ENCODE results near the gene MANEAL. TPM values are rescaled to one million over a fixed set of nuclear protein-coding genes. Genes with fewer than 3 reads are reported as not detected.

MANEAL gene
- total and polyA plus RNA-seq, 2 of the 4 experiments (the other 2 are of a cell fraction): 0.54 to 0.55 TPM

GRCh38 chr1:37802439-37802838 lies 8.8 kb downstream of the MANEAL start:
- BruUV-seq (replicated peaks): no TSS peak
- Histone ChIP-seq H3K18ac (ENCODE audit: low read depth, low read length) (no peak overlapping the region), H2AK5ac (ENCODE audit: low read depth, low read length) (no peak overlapping the region), H3K79me1 (ENCODE audit: low read depth in 1 of 2, low read length in 2 of 2) (peaks cover 22 to 30% of the 10 kb centered on the region in 2 experiments), H3K27ac (ENCODE audit: insufficient read depth, low read length) (no peak overlapping the region), H3K27me3 (ENCODE audit: control insufficient read depth, insufficient read depth, low read length) (no peaks in the 10 kb centered on the region), H2BK5ac (ENCODE audit: low read depth, low read length, poor library complexity, severe bottlenecking) (no peak overlapping the region), H4K8ac (ENCODE audit: low read depth in 2 of 2, low read length in 2 of 2) (no peak overlapping the region), H3K56ac (ENCODE audit: extremely low read depth, insufficient read depth, low read length) (no peak overlapping the region), H2AK9ac (replicated peaks; ENCODE audit: low read depth, low read length, poor library complexity) (no peak overlapping the region), H3K36me3 (ENCODE audit: control insufficient read depth, insufficient read depth, low read length) (peaks cover 40% of the 10 kb centered on the region), H4K91ac (ENCODE audit: insufficient read depth, low read depth, low read length) (no peak overlapping the region), H3K9me3 (ENCODE audit: control insufficient read depth, insufficient read depth, low read length) (no peaks in the 10 kb centered on the region), H2BK120ac (ENCODE audit: low read depth, low read length) (no peak overlapping the region), H3K4me3 (ENCODE audit: insufficient read depth, low read depth, low read length) (no peak overlapping the region), H3K14ac (replicated peaks; ENCODE audit: low read depth, low read length) (no peak overlapping the region), H2BK15ac (ENCODE audit: low read depth, low read length) (no peak overlapping the region), H2AFZ (replicated peaks; ENCODE audit: low read length, poor library complexity) (no peak overlapping the region), H3K4me1 (ENCODE audit: control insufficient read depth, insufficient read depth, low read length) (peaks cover 8% of the 10 kb centered on the region), H3K23ac (ENCODE audit: low read depth, low read length) (no peak overlapping the region), H3K9me1 (ENCODE audit: insufficient read depth, low read length) (peaks cover 3% of the 10 kb centered on the region; the same call in 1 of the 2 replicates), H3K4ac (ENCODE audit: low read depth, low read length) (no peak overlapping the region), H3K4me2 (ENCODE audit: low read depth, low read length) (no peak overlapping the region), H3K9ac (ENCODE audit: low read depth, low read length) (no peak overlapping the region), H2BK20ac (ENCODE audit: low read depth, low read length) (no peak overlapping the region), H4K5ac (ENCODE audit: low read depth, low read length) (no peak overlapping the region), H4K20me1 (ENCODE audit: insufficient read depth, low read length) (peaks cover 23% of the 10 kb centered on the region)
- in situ Hi-C loops (cut with MboI; ENCODE audit: low sequenced_read_pairs) (no loop called here), dilution Hi-C loops (cut with HindIII; ENCODE audit: low sequenced_read_pairs, unreplicated experiment) (no loop called here), intact Hi-C loops (cut with micrococcal nuclease) (loop anchor here (10.0 kb wide), 1 partner anchor 198 kb away; no protein-coding TSS in a partner anchor)
- WGBS, 2 experiments (ENCODE audit: extremely low coverage in 2 of 2, insufficient read length in 1 of 2): no CpG with 5 or more reads among the region's 1 CpG
- no peak for TF ChIP-seq MAFK (IDR thresholded peaks at IDR 0.05; ENCODE audit: low read depth, low read length)
- no peak for TF ChIP-seq CHD1 (IDR thresholded peaks at IDR 0.05; ENCODE audit: low read depth, low read length)
- no peak for TF ChIP-seq FOS (IDR thresholded peaks at IDR 0.05; ENCODE audit: low read depth, low read length)
- no peak for TF ChIP-seq USF2 (IDR thresholded peaks at IDR 0.05; ENCODE audit: low read depth, low read length)
- no peak for TF ChIP-seq POLR2A (IDR thresholded peaks at IDR 0.05; ENCODE audit: low read depth, low read length)
- TF ChIP-seq MXI1 (IDR thresholded peaks at IDR 0.05; ENCODE audit: borderline replicate concordance, low read depth, low read length): no peak
- TF ChIP-seq RAD21 (IDR thresholded peaks at IDR 0.05; ENCODE audit: low read length): no peak
- TF ChIP-seq ELK1 (IDR thresholded peaks at IDR 0.05; ENCODE audit: borderline replicate concordance, low read depth, low read length): no peak
- TF ChIP-seq RFX5 (IDR thresholded peaks at IDR 0.05; ENCODE audit: low read depth, low read length): no peak
- no peak for TF ChIP-seq CEBPB (IDR thresholded peaks at IDR 0.05; ENCODE audit: low read depth, low read length)
- ChIA-PET POLR2A (ENCODE audit: unreplicated experiment) (no interaction called here), CTCF (no interaction called here)
- DNase-seq (no peak), ATAC-seq (ENCODE audit: low read depth) (no peak)
